K562 (cell line): ENCODE results near the gene ATP12A.

Experiments
- ATF1 ChIP-seq, 2 experiments: fragments of 450-650 bp in 1 of 2; IDR thresholded peaks; 2 replicates each; pipeline ENCODE4 v1.6.1; 2016; ENCODE audit warnings: missing compliant biosample characterization in 1 of 2, missing genetic modification characterization in 1 of 2
- CHD4 ChIP-seq: fragments of 200-600 bp; sonication (generic); IDR thresholded peaks from 3 replicates; pipeline ENCODE4 v1.6.1; 2012; ENCODE audit warnings: low read depth, mild to moderate bottlenecking, mixed read lengths, low read length, inconsistent platforms; ENCODE audit not compliant: insufficient read depth, insufficient replicate concordance, poor library complexity, severe bottlenecking
- ELF4 ChIP-seq: fragments of 450-650 bp; formaldehyde crosslinking; IDR thresholded peaks from 2 replicates; pipeline ENCODE4 v1.4.0; 2022; ENCODE audit warnings: missing genetic modification characterization
- MAFF ChIP-seq: IDR thresholded peaks from 2 replicates; pipeline ENCODE4 v1.6.1; 2012; ENCODE audit warnings: low read length, improper control_type of control experiment
- MAFK ChIP-seq: IDR thresholded peaks from 2 replicates; pipeline ENCODE4 v1.6.1; 2011; ENCODE audit warnings: low read length, improper control_type of control experiment
- MXI1 ChIP-seq: IDR thresholded peaks from 2 replicates; pipeline ENCODE4 v1.6.1; 2011; ENCODE audit warnings: low read depth, mild to moderate bottlenecking, improper control_type of control experiment, low read length
- NBN ChIP-seq: fragments of 450-650 bp; IDR thresholded peaks from 2 replicates; pipeline ENCODE4 v1.6.1; 2016; ENCODE audit warnings: low read depth, mild to moderate bottlenecking
- PML ChIP-seq: IDR thresholded peaks from 2 replicates; pipeline ENCODE4 v1.6.1; 2012; ENCODE audit warnings: low read length, inconsistent platforms
- RBBP5 ChIP-seq: fragments of 200-600 bp; sonication (generic); IDR thresholded peaks from 2 replicates; pipeline ENCODE4 v1.6.1; 2012; ENCODE audit warnings: borderline replicate concordance, mild to moderate bottlenecking, low read length, control low read depth, inconsistent platforms; ENCODE audit not compliant: insufficient read depth, poor library complexity, severe bottlenecking
- THRAP3 ChIP-seq: fragments of 450-650 bp; IDR thresholded peaks from 2 replicates; pipeline ENCODE4 v1.6.1; 2016; ENCODE audit warnings: mild to moderate bottlenecking, inconsistent platforms, borderline replicate concordance
- ZNF146 ChIP-seq: IDR thresholded peaks from one replicate; pipeline ENCODE4 v1.6.1; 2018; ENCODE audit warnings: missing compliant biosample characterization; ENCODE audit not compliant: unreplicated experiment
- ZNF695 ChIP-seq: fragments of 450-650 bp; formaldehyde crosslinking; IDR thresholded peaks from 2 replicates; pipeline ENCODE4 v1.4.0; 2020; ENCODE audit warnings: mild to moderate bottlenecking, moderate library complexity
- TF ChIP-seq, protein P1 (sequence below), 3 experiments: IDR thresholded peaks in 2 of 3; conservative IDR thresholded peaks in 1 of 3; 2 replicates each; pipeline ENCODE4 v1.5.1; 2011 to 2012; ENCODE audit warnings: low read length in 3 of 3, mild to moderate bottlenecking in 3 of 3, control low read depth in 2 of 3, improper control_type of control experiment in 1 of 3, inconsistent platforms in 1 of 3, low read depth in 1 of 3, mixed read lengths in 1 of 3, moderate library complexity in 1 of 3; ENCODE audit not compliant: insufficient read depth in 2 of 3

- TF ChIP-seq, protein P1, sequence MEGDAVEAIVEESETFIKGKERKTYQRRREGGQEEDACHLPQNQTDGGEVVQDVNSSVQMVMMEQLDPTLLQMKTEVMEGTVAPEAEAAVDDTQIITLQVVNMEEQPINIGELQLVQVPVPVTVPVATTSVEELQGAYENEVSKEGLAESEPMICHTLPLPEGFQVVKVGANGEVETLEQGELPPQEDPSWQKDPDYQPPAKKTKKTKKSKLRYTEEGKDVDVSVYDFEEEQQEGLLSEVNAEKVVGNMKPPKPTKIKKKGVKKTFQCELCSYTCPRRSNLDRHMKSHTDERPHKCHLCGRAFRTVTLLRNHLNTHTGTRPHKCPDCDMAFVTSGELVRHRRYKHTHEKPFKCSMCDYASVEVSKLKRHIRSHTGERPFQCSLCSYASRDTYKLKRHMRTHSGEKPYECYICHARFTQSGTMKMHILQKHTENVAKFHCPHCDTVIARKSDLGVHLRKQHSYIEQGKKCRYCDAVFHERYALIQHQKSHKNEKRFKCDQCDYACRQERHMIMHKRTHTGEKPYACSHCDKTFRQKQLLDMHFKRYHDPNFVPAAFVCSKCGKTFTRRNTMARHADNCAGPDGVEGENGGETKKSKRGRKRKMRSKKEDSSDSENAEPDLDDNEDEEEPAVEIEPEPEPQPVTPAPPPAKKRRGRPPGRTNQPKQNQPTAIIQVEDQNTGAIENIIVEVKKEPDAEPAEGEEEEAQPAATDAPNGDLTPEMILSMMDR (IDR thresholded peaks at IDR 0.05 in 2 of 3, conservative IDR thresholded peaks at IDR 0.05 in 1 of 3; ENCODE audit: insufficient read depth in 2 of 3, low read depth in 1 of 3, low read length in 3 of 3), result no peak
- TF ChIP-seq ZNF146 (CRISPR knock-in tag), result no peak
- TF ChIP-seq RBBP5, result no peak
- TF ChIP-seq CHD4, result no peak
- TF ChIP-seq MAFK, result no peak
- TF ChIP-seq ATF1 (CRISPR knock-in tag; IDR thresholded peaks at IDR 0.05), result no peak
- no peak for TF ChIP-seq ATF1 (tag; IDR thresholded peaks at IDR 0.05)
- no peak for TF ChIP-seq ZNF695 (CRISPR knock-in tag)
- no peak for TF ChIP-seq MAFF
- no peak for TF ChIP-seq MXI1
- TF ChIP-seq THRAP3, result no peak
- no peak for TF ChIP-seq PML
- no peak for TF ChIP-seq ELF4 (CRISPR knock-in tag)
- no peak for TF ChIP-seq NBN
Measured at GRCh38 chr13:24713022-24713421, 32.8 kb downstream of the ATP12A start.
